ENCODE data around the gene TRIML2. TPM values are rescaled to one million over a fixed set of nuclear protein-coding genes. Genes with fewer than 3 reads are reported as not detected.

Gene TRIML2
- total and polyA plus RNA-seq, 9 of the 15 experiments (the other 6 are each of a cell fraction or from before 2014, with no cell fraction given): 0.03 to 0.16 TPM; not detected in 7

DNA sequence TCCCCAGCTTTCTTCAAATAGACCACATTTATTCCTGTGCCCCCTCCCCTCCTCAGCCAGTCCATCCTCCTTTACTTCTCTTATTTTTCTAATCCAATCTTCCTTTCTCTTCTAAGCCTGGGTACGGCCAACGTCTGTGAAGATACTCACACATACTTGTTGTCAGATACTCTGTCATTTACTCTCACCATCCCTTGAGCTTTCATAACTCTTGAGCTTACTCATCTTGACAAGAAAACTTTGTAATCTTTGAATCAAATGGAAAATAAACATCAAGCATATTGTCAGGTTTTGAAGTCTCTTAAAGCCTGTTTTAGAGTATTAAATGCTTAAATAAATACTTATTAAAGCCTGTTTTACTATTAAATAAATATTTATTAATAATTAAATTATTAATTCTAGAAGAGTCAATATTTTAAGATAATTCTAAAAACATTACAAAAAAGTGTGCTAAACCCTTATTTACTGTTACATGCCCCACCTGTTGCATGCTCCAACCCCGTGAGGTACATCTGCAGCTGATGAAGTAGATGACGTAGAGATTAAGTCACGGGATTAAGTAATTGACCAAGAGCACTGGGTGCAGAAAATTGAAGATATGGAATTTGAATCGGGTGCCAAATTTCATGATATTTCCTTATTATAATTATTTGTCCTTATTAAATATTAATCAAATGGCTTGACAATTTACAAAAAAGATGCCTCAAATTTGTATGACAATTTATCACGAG, 1.5 kb upstream of the TRIML2 start:
- BruUV-seq (replicated peaks): no TSS peak
- H2AFZ ChIP-seq (ENCODE audit: low read depth, low read length): no peak overlapping the region
- H3K9me3 ChIP-seq (replicated peaks; ENCODE audit: control insufficient read depth, insufficient read depth, low read depth, low read length): no peaks in the 10 kb centered on the region
- in situ Hi-C loops (cut with MboI) (no loop called here), intact Hi-C loops (cut with micrococcal nuclease) (no loop called here)
- peaks cover 0 to 6% of the 10 kb centered on the region in 2 experiments; a peak in 2 of 5 replicates for H3K4me1 ChIP-seq (replicated peaks in 1 of 2; ENCODE audit: control insufficient read depth in 2 of 2, insufficient read depth in 2 of 2, low read length in 2 of 2)
- no peak overlapping the region for H3K9ac ChIP-seq (ENCODE audit: insufficient read depth in 1 of 2, low read depth in 2 of 2, low read length in 2 of 2)
- no peaks in the 10 kb centered on the region for H3K9me1 ChIP-seq (ENCODE audit: control insufficient read depth, insufficient read depth, low read length)
- 2% methylated on average over 7 of the region's 7 CpGs for WGBS (ENCODE audit: insufficient coverage, low coverage, missing lambda C conversion rate)
- CTCF ChIA-PET (ENCODE audit: low intra/inter-chr PET ratio): no interaction called here
- DNase-seq (ENCODE audit: extremely low read depth in 1 of 4, low spot score in 3 of 4) (no peak), FAIRE-seq (no peak), ATAC-seq (no peak)
- no peak overlapping the region for H3K4me3 ChIP-seq
- TF ChIP-seq XRCC4 (IDR thresholded peaks at IDR 0.05; ENCODE audit: extremely low read depth, insufficient read depth, insufficient read length): no peak
- no peak for TF ChIP-seq PHB (CRISPR knock-in tag; IDR thresholded peaks at IDR 0.05)
- TF ChIP-seq MCM3 (IDR thresholded peaks at IDR 0.05): no peak
- no peak for TF ChIP-seq ZNF699 (CRISPR knock-in tag; IDR thresholded peaks at IDR 0.05; ENCODE audit: insufficient replicate concordance)
- POLR2A ChIA-PET: no interaction called here
- peaks cover 0 to 8% of the 10 kb centered on the region in 2 experiments; a peak in 2 of 5 replicates for H3K27me3 ChIP-seq (ENCODE audit: control insufficient read depth in 2 of 2, insufficient read depth in 2 of 2, low read length in 2 of 2)
- H4K20me1 ChIP-seq (replicated peaks; ENCODE audit: control insufficient read depth, insufficient read depth, low read length): no peaks in the 10 kb centered on the region
- no peak overlapping the region for H3K27ac ChIP-seq (ENCODE audit: extremely low read depth, low read depth, low read length)
- no peaks in the 10 kb centered on the region for H3K36me3 ChIP-seq (ENCODE audit: control insufficient read depth, insufficient read depth, low read length)
- no peaks in the 10 kb centered on the region for H3K79me2 ChIP-seq (ENCODE audit: control insufficient read depth, insufficient read depth, low read length)
- H3K4me2 ChIP-seq (ENCODE audit: insufficient read depth, low read length): no peak overlapping the region

DNA sequence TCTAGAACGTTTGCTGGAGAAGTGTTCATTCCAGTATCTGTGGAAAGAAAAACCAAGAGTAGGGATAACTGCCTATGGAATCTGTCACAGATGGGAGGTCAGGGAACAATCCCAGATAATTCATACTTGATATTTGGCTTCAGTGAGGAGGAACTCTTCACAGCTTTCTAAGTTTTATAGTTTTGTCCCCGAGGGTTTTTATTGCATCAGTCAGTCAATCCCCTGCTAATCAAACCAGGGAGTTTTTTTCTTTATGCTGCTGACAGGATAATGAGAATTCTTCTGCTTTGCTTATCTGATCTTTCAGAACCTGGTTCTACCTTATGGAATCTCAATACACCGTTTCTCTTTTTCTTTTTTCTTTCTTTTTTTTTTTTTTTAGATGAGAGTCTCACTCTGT, 633 bp upstream of the TRIML2 start:
- Histone ChIP-seq H4K20me1 (replicated peaks; ENCODE audit: control insufficient read depth, insufficient read depth, low read length) (no peaks in the 10 kb centered on the region), H3K27me3 (ENCODE audit: control insufficient read depth in 2 of 2, insufficient read depth in 2 of 2, low read length in 2 of 2) (peaks cover 0 to 17% of the 10 kb centered on the region in 2 experiments; a peak in 2 of 5 replicates), H3K36me3 (ENCODE audit: control insufficient read depth, insufficient read depth, low read length) (no peaks in the 10 kb centered on the region), H3K27ac (ENCODE audit: extremely low read depth, low read depth, low read length) (no peak overlapping the region), H3K4me1 (replicated peaks in 1 of 2; ENCODE audit: control insufficient read depth in 2 of 2, insufficient read depth in 2 of 2, low read length in 2 of 2) (peaks cover 0 to 6% of the 10 kb centered on the region in 2 experiments; a peak in 2 of 5 replicates), H3K4me2 (ENCODE audit: insufficient read depth, low read length) (no peak overlapping the region), H3K79me2 (ENCODE audit: control insufficient read depth, insufficient read depth, low read length) (no peaks in the 10 kb centered on the region), H3K9me3 (replicated peaks; ENCODE audit: control insufficient read depth, insufficient read depth, low read depth, low read length) (no peaks in the 10 kb centered on the region), H3K9me1 (ENCODE audit: control insufficient read depth, insufficient read depth, low read length) (no peaks in the 10 kb centered on the region), H3K4me3 (no peak overlapping the region), H2AFZ (ENCODE audit: low read depth, low read length) (no peak overlapping the region), H3K9ac (ENCODE audit: insufficient read depth in 1 of 2, low read depth in 2 of 2, low read length in 2 of 2) (no peak overlapping the region)
- intact Hi-C loops (cut with micrococcal nuclease): no loop called here
- ChIA-PET POLR2A (no interaction called here), CTCF (ENCODE audit: low intra/inter-chr PET ratio) (no interaction called here)
- TF ChIP-seq ETV6 (IDR thresholded peaks at IDR 0.05; ENCODE audit: borderline replicate concordance in 1 of 2, low read depth in 2 of 2, low read length in 1 of 2) (no peak), ETV6 (CRISPR knock-in tag; IDR thresholded peaks at IDR 0.05; ENCODE audit: borderline replicate concordance) (no peak)
- no TSS peak for BruUV-seq (replicated peaks)
- in situ Hi-C loops (cut with MboI): no loop called here
- no peak for FAIRE-seq
- WGBS (ENCODE audit: insufficient coverage, low coverage, missing lambda C conversion rate): 0% methylated on average over 2 of the region's 3 CpGs
- no peak for DNase-seq (ENCODE audit: extremely low read depth in 1 of 4, low spot score in 3 of 4)
- ATAC-seq: no peak
